ENCODE data around the gene DYSF.

GRCh38 chr2:71597756-71598155 lies 144.4 kb downstream of the DYSF start:
- no peak for TF ChIP-seq CTCF (IDR thresholded peaks at IDR 0.05; ENCODE audit: low read length)
- no peak for TF ChIP-seq EZH2 (optimal IDR thresholded peaks at IDR 0.05; ENCODE audit: low read depth, low read length)
- TF ChIP-seq EZH2phosphoT487 (IDR thresholded peaks at IDR 0.05; ENCODE audit: low read length) = no peak
